ENCODE measurements around the gene BAIAP3. TPM values are rescaled to one million over a fixed set of nuclear protein-coding genes. Genes with fewer than 3 reads are reported as not detected.

The BAIAP3 gene
- total RNA-seq, 1 experiment from 2014 or later, result 0.50 TPM

DNA sequence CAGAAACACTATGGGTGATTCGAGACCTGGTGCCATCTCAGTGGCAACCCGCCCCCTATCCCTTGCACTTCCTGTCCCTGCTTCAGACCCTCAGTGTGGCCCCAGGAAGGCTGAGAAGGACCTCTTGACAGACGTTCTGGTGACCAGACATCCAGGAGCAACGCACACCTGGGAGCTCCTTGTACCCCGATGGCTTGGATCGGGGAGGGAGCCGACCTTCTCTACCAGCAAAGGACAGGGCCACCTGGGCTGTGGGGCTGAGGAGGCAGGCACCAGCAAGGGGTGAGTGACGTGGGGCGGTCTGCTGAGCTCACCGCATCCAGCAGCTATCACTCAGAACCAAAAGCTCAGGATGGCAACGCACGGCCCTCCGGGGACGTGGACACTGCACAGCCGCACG lies 53.9 kb downstream of the BAIAP3 start:
- no peak for DNase-seq (ENCODE audit: low read depth)

DNA sequence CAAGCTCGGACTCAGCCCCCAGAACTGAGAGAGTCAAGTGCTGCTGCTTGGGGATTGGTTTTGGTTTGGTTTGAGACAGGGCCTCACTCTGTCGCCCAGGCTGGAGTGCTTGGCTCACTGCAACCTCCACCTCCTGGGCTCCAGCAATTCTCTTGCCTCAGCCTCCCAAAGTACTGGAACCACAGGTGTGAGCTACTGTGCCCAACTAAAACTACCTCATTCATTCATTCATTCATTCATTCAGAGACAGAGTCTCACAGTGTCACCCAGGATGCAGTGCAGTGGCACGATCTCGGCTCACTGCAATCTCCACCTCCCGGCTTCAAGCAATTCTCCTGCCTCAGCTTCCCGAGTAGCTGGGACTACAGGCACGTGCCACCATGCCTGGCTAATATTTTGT lies 56.3 kb downstream of the BAIAP3 start:
- DNase-seq (ENCODE audit: low read depth), result no peak

DNA sequence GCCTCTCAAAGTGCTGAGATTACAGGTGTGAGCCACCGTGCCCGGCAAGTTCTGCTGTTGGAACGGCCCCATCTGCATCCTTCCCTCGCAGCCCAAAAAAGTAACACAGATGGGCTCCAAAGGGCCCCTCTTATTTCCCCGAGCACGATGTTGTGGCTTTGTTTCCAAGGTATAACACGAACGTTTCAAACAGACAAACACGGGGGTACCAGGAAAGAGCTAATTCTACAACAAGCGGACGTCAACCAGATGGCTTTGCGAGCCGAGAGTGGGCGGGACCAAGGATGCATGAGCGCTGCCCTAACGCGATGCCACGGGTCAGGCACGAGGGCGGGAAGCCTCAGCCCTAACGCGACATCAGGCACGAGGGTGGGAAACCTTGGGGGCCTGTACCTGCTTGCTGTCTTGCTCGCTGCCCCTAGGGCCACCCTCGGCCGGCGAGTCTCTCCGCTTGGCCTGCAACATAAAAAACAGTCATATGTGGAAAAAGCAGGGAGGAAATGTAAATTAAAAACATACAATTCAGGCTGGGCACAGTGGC lies 56.9 kb downstream of the BAIAP3 start:
- DNase-seq (ENCODE audit: low read depth), result no peak

- no peak for DNase-seq (ENCODE audit: low read depth)
Observed at GRCh38 chr16:1392826-1393225, 59.4 kb downstream of the BAIAP3 start.

GRCh38 chr16:1393613-1394176 lies 60.2 kb downstream of the BAIAP3 start:
- no peak for DNase-seq (ENCODE audit: low read depth)

DNA sequence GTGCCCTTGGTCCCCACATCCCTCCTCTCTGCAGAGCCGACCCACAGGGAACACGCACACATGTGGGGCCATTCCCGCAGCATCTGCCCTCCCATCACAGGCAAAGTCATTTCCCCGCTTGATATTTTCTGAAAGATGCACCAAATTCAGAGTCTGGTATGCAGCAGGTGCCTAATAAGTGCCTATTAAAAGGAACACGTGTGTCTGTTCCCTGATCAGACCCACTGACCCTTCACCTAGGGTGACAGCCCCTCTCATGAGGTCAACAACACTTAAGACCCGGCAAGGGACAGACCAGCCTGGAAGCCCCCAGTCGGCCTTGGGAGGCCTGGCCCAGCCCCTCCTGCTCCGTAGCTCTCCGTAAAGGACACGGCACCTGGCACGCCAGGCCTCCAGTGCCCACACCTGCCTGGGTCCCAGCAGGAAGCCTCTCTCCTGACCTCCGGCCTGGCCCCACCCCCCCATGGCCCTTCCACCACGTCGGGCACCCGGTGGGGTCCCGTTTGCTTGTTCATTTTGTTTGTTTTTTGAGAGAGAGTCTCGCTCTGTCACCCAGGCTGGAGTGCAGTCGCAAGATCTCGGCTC lies 61.0 kb downstream of the BAIAP3 start:
- DNase-seq (ENCODE audit: low read depth), result no peak

- no peak for DNase-seq (ENCODE audit: low read depth)
Observed at GRCh38 chr16:1395444-1396031, 62.1 kb downstream of the BAIAP3 start.

DNA sequence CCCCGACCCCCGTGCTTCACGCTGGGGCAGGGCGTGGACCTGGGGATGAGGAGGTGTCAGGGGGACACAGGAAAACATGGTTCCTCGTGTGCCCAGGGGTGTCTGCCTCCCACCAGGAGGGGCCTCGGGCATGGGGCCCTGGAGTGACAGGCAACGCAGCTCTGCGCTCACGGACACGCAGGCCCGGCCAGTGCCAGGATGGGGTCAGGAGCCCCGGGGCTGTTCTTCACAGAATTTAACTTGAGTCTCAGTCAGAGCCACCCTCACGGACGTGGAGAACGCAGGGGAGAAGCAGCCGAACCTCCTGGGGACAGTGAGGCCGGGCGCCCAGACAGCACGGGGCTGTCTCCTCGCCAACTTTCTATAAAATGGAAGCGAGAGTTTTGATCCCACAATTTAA lies 64.3 kb downstream of the BAIAP3 start:
- DNase-seq (ENCODE audit: low read depth), result no peak

GRCh38 chr16:1398351-1398750 lies 64.9 kb downstream of the BAIAP3 start:
- no peak for DNase-seq (ENCODE audit: low read depth)

Other genes with a start within 250 kb of the BAIAP3 start
- gene C1QTNF8, start 237.4 kb upstream of the BAIAP3 start, total RNA-seq (2014; rRNA removed; shearing (Covaris generic)), result not detected in 2 replicates
- not detected in 2 replicates for gene CACNA1H, start 180.5 kb upstream of the BAIAP3 start, total RNA-seq (2014; rRNA removed; shearing (Covaris generic))
- not detected in 2 replicates for gene TPSG1, start 108.4 kb upstream of the BAIAP3 start, total RNA-seq (2014; rRNA removed; shearing (Covaris generic))
- gene TPSB2, start 103.5 kb upstream of the BAIAP3 start, total RNA-seq (2014; rRNA removed; shearing (Covaris generic)), result not detected in 2 replicates
- gene TPSAB1, start 92.9 kb upstream of the BAIAP3 start, total RNA-seq (2014; rRNA removed; shearing (Covaris generic)), result not detected in 2 replicates
- gene TPSD1, start 77.6 kb upstream of the BAIAP3 start, total RNA-seq (2014; rRNA removed; shearing (Covaris generic)), result not detected in 2 replicates
- gene UBE2I, start 24.0 kb upstream of the BAIAP3 start, total RNA-seq (2014; rRNA removed; shearing (Covaris generic)), result 73.1 and 121 TPM in 2 replicates
- 103 and 109 TPM in 2 replicates for gene TSR3, start 18.2 kb downstream of the BAIAP3 start, total RNA-seq (2014; rRNA removed; shearing (Covaris generic))
- 38.2 and 38.9 TPM in 2 replicates for gene GNPTG, start 18.3 kb downstream of the BAIAP3 start, total RNA-seq (2014; rRNA removed; shearing (Covaris generic))
- gene UNKL, start 81.1 kb downstream of the BAIAP3 start, total RNA-seq (2014; rRNA removed; shearing (Covaris generic)), result 17.0 and 21.8 TPM in 2 replicates
- gene UQCC4, start 87.1 kb downstream of the BAIAP3 start, total RNA-seq (2014; rRNA removed; shearing (Covaris generic)), result 42.0 and 62.9 TPM in 2 replicates
- not detected in 2 replicates for gene PERCC1, start 97.4 kb downstream of the BAIAP3 start, total RNA-seq (2014; rRNA removed; shearing (Covaris generic))
- gene CCDC154, start 110.9 kb downstream of the BAIAP3 start, total RNA-seq (2014; rRNA removed; shearing (Covaris generic)), result 0.03 and 0.26 TPM in 2 replicates
- 57.5 and 67.0 TPM in 2 replicates for gene CLCN7, start 141.4 kb downstream of the BAIAP3 start, total RNA-seq (2014; rRNA removed; shearing (Covaris generic))
- not detected in 2 replicates for gene PTX4, start 155.3 kb downstream of the BAIAP3 start, total RNA-seq (2014; rRNA removed; shearing (Covaris generic))
- gene TELO2, start 159.7 kb downstream of the BAIAP3 start, total RNA-seq (2014; rRNA removed; shearing (Covaris generic)), result 27.1 and 35.6 TPM in 2 replicates
- 35.7 and 37.2 TPM in 2 replicates for gene TMEM204, start 200.0 kb downstream of the BAIAP3 start, total RNA-seq (2014; rRNA removed; shearing (Covaris generic))